Measurements from ENCODE around the gene ADK.

DNA sequence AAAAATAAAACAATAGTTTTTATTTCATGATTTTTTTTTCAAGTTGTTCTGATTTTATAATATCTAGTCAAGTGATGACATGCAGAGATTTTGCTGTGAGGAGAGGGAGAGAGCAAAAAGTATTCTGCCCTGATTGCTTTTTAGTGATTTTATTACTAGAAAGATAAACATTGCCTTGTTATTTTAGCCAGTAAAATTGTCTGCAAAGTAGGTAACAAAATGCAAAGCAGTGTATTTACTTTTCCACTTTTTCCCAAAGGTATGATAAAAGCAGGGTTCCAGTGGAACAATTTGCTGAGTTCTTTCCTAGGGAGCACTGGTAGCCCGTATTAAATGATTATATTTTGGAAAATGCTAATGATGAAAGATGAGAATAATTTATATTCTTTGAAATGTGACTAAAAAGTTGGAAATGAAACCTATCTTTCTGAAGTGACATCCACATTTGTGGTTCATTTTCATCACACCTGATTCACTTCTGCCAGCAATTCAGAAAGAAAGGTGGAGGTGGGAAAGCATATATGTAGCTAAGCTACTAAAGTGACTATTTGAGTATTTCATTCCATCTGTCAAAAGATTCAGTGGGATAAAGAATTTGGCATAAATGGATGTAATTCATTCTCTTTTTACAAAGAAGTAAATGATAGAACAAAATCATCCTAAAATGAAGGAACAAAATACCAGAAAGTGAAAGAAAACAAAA is 300.3 kb downstream of the ADK start:
- no peak for TF ChIP-seq EZH2 (IDR thresholded peaks at IDR 0.05; ENCODE audit: low read length)
- TF ChIP-seq, protein P1, sequence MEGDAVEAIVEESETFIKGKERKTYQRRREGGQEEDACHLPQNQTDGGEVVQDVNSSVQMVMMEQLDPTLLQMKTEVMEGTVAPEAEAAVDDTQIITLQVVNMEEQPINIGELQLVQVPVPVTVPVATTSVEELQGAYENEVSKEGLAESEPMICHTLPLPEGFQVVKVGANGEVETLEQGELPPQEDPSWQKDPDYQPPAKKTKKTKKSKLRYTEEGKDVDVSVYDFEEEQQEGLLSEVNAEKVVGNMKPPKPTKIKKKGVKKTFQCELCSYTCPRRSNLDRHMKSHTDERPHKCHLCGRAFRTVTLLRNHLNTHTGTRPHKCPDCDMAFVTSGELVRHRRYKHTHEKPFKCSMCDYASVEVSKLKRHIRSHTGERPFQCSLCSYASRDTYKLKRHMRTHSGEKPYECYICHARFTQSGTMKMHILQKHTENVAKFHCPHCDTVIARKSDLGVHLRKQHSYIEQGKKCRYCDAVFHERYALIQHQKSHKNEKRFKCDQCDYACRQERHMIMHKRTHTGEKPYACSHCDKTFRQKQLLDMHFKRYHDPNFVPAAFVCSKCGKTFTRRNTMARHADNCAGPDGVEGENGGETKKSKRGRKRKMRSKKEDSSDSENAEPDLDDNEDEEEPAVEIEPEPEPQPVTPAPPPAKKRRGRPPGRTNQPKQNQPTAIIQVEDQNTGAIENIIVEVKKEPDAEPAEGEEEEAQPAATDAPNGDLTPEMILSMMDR (optimal IDR thresholded peaks at IDR 0.05 in 1 of 3, IDR thresholded peaks at IDR 0.05 in 1 of 3, conservative IDR thresholded peaks at IDR 0.05 in 1 of 3; ENCODE audit: extremely low read depth in 1 of 3, insufficient read depth in 2 of 3, low read length in 3 of 3): no peak
